Ramos (cell line): Measurements from ENCODE around the gene BATF3.
"Not testable (repeated sequence)": the region's sequence is repeated elsewhere in the genome, so short reads cannot be mapped to it uniquely, and the experiment has no call there.

Experiments
- in situ Hi-C: fragments of 300-500 bp; cut with MboI; formaldehyde crosslinking; loops from one replicate; pipeline ENCODE4 v1.14.3; 2022; ENCODE audit warnings: low sequenced_read_pairs; ENCODE audit not compliant: unreplicated experiment

BATF3 gene

DNA sequence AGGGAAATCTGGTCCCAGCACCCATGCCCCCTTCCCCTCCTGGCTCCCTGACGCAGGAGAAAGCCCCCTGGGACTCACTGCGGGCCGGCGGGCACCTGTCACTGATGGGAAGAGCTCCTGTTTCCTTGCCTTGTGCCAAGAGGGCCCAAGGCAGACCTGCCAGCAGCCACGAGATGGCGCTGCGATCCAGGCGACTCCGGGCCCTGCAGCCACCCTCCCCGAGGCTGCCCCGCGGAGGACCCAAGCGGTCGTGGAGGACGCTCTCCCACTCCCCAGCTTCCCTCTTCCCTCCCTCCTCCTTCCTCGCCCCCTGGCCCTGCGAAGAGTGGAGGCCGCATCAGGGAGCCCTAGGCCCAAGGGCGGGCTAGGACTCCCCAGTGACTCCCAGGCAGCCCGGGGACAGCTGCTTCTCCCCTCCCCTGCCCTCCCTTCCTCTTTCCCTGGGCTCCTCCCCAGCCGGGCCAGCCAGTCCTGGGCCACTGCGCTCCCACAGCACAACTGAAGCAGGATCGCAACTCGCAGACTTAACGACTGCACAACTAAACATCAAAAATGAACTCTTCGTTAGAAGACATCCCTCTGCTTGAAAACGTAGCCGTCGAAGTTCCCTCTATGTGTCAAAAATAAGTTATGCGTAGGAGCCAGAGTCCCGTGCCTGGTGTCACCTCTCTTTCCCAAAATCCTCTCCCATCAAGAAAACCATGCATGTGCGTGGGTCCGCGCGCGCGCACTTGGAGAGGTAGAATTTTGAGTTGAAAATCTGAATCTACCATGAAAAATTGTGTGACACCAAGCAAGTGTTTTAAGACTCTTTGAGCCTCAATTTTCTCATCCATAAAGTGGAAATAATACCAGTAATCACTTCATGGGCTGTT is 34.2 kb downstream of the BATF3 start:
- in situ Hi-C loops: loop anchor here (10.0 kb wide), 2 partner anchors 109 to 309 kb away; no protein-coding TSS in a partner anchor

DNA sequence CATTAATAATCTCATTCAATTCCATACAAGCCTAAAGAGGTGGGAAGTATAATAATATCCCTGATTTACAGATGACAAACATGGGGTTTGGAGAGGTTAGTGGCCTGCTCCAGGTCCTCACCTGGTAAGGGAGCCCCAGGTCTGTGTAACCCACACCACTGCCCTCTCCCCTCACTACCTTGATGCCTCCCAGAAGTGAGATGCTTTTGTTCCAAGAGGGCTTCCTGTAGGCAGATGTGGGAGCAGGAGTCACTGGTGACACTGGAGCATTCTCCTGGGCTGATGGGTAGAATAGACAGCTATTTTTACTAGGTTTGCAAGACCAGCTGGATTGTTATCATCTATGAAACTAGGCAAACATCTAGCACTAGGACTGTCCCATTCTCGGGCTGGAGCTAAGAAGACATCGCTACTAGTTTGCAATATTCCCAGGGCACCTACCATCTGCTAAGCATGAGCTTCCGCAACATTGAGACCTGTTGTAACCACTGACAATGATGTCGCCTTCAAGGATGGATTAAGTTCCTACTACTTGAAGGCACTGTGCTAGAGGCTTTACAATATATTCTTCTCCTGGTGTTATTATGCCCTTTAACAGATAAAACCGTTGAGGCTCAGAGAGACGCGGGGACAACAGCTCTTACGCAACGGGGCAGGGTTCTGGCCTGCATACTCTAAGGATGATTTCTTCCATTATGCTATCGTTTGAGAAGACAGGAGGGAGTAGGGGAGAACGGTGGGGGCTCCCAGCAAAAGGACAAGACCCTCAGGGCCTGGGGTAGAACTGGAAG is 35.0 kb downstream of the BATF3 start:
- in situ Hi-C loops: loop anchor here (10.0 kb wide), 2 partner anchors 110 to 310 kb away; no protein-coding TSS in a partner anchor

DNA sequence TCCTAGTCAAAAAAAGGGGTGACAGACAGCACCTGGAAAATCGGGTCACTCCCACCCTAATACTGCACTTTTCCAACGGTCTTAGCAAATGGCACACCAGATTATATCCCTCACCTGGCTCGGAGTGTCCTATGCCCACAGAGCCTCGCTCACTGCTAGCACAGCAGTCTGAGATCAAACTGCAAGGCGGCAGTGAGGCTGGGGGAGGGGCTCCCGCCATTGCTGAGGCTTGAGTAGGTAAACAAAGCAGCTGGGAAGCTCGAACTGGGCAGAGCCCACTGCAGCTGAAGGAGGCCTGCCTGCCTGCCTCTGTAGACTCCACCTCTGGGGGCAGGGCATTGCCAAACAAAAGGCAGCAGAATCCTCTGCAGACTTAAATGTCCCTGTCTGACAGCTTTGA is 41.4 kb downstream of the BATF3 start:
- in situ Hi-C loops: not testable (repeated sequence)

DNA sequence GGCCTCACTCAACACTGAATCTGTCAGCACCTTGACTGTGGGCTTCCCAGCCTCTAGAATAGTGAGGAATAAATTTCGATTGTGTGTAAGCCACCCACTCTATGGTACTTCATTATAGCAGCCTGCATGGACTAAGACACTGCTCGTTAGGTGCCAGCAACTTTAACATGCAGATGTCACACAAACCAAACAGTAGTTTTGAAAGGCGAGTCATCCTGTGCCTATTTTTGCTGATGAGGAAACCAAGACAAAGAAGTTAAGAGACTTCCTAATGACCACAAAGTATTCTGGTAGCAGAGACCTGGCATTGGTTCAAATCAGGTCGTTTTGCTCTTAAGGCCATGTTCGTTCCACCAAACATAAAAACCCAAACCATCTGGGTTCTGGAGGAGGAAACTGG is 42.9 kb downstream of the BATF3 start:
- in situ Hi-C loops: no loop called here

DNA sequence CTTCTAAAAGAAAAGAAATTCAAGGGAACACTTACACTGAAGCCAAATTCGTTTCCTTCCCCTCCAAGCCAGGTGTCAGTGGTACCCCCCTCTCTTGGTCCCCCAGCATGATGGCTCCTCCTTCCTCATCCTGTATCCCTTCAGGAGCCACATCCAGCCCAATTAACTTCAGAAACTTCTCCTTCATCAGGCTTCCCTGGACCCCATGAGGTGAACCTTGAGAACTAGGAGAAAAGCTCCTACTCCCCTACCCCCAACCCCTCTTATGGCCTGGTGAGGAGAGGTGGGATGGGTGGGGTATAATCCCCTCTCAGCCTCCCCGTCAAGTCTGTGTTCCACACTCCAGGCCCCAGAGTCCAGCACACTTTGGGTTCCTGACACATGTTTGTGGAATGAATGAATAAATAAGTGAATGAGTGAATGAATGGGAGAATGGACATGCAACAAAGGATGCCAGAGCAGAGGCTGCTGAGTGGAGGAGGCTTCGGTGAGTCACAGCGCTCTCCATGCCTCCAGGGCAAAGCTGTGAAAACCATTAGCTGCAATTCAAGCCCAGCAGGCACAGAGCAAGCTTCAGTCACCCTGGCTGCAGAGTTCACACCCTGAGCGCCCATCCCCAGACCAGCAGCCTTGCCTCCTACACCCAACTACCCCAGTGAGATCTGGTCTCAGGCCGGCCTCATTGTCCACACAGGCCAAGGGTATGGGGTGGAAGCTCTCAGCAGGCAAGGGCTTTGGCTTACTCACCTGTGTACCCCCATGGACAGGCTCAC is 43.8 kb downstream of the BATF3 start:
- in situ Hi-C loops: no loop called here

DNA sequence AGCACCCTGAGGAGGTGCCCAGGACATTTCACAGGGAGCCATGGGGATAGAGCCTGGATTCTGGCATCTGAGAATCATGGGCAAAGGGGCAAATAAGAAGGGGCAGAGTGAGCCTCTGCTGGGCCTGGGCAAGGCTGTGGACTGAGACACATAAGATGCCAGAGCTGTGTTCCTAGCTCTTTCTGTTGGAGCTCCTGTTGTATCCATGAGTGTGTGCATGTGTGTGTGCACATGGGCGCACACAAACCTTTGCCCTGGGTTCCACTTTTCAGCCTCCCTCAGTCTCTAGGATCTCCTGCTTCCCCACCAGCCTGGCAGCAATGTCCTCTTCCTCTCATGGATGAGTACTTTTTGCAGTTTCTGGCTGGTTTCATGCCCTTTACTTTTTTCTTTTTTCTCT is 47.0 kb downstream of the BATF3 start:
- in situ Hi-C loops: no loop called here

DNA sequence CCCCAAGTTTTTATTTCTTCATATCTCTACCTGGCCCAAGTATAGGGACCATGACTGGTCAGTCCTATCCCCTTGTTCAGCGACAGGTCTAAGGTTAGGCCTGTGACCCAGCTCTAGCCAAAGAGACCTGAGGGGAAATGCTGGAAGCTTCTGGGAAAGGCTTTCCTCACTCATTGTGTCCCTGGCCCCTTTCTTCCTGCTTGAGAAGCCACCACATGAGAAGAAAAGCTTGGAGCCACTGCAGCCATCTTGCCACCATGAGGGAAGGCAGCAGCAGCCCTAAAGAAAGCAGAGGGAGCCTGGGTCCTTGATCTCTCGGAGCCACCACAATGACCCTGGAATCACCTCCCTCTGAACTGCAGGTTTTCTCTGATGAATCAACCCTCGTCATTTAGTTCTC is 47.7 kb downstream of the BATF3 start:
- in situ Hi-C loops: no loop called here

DNA sequence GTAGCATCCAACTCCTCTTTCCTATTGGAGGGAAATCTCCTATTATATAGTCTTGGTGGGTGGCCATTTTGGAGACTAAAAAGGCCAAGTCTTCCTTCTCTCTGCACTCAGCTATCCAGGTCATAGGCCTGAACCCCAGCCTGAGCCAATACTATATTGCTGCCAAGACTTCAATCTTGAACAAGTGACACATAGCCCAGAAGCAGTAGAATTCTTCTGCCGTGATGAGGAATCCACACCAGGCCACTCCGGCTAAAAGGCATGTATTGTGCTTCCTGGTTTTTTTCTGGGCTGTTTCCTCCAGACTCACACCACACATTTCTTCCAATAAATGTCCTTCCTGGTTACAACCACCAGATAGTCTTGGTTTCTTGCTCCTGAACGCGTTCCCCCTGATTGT is 48.1 kb downstream of the BATF3 start:
- in situ Hi-C loops: no loop called here

DNA sequence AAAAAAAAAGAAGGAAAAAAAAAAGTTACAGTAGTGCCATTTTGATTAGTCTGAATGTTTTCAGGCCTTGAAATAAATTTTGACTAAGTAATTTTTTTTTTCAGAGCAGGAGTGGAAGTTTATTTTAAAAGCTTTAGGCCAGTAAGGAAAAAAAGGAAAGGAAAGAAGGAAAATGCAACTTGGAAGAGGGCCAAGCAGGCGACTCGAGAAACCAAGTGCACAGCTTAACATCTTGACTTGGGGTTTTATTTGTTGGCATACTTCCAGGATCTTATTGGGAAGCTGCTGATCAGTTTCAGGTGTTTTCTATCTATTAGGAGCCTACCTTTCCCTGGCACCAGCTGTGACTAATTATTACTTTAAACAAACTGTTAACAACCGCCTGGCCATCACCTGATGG is 49.4 kb downstream of the BATF3 start:
- in situ Hi-C loops: no loop called here

DNA sequence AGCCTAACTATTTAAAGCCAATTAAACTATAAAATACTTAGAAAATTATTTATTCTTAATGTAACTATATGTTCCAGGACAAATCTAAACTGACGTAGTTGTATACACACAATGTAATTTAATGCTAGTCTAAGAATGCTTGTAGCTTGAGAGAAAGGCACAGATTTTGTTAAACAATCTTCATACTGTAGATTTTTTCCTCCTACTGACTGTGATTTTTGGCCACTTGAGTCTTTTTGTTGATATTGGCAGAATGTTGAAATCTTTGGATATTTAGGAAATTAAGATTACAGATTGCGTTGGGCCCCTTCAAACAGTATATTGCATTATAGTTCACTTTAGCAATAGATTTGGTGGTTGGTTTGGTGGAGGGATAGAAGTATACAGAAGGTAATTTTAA is 50.6 kb downstream of the BATF3 start:
- in situ Hi-C loops: no loop called here

DNA sequence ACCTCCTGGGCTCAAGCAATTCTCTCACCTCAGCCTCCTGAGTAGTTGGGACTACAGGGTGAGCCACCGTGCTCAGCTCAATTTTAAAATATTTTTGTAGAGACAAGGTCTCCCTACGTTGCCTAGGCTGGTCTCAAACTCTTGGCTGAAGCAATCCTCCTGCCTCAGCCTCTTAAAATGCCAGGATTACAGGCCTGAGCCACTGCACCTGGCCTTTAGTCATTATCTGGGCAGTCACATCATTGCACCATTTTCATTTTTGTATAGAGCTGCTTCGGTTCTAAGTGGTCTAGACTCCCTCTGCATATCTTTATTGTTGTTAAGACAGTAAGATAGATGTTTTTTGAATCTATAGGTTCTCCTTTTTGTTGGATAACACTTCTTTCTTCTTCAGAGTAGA is 51.2 kb downstream of the BATF3 start:
- in situ Hi-C loops: no loop called here

DNA sequence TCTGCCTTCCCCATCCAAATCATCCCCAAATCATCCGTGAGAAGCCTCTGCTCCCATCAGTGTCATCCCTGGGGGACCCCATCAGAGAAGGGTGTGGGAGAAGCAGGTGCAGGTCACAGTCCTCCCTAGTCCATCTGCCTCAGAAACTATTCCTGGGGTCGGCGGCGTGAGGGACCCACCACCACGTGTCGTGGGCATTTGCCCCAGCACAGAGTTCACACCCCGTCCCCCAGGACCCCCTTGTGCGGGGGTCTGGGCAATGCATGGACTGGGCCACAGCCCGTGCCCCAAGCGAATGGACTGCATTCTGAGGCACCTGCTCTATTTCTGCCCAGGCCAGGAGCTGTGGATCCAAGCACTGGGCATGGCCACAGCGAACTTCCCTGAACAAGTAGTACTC is 52.6 kb downstream of the BATF3 start:
- in situ Hi-C loops: no loop called here

DNA sequence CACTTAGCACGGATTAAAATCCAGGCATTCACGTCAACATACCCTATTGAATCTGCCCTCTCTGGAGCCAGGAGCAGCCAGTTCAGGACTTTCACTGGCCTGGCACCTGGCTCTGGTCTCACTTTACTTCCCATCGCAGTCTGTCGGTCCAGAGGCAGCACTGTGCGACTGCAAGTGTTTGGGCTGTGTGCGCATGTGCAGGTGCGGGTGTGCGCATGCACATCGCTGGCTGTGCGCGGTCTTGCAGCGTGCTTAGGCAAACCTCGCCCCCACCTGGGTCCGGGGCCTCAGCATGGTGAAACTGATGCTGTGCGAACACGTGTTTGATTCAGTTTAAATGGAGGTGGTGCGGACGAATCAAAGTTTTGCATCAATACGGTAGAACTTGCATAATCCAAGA is 53.1 kb downstream of the BATF3 start:
- in situ Hi-C loops: no loop called here

DNA sequence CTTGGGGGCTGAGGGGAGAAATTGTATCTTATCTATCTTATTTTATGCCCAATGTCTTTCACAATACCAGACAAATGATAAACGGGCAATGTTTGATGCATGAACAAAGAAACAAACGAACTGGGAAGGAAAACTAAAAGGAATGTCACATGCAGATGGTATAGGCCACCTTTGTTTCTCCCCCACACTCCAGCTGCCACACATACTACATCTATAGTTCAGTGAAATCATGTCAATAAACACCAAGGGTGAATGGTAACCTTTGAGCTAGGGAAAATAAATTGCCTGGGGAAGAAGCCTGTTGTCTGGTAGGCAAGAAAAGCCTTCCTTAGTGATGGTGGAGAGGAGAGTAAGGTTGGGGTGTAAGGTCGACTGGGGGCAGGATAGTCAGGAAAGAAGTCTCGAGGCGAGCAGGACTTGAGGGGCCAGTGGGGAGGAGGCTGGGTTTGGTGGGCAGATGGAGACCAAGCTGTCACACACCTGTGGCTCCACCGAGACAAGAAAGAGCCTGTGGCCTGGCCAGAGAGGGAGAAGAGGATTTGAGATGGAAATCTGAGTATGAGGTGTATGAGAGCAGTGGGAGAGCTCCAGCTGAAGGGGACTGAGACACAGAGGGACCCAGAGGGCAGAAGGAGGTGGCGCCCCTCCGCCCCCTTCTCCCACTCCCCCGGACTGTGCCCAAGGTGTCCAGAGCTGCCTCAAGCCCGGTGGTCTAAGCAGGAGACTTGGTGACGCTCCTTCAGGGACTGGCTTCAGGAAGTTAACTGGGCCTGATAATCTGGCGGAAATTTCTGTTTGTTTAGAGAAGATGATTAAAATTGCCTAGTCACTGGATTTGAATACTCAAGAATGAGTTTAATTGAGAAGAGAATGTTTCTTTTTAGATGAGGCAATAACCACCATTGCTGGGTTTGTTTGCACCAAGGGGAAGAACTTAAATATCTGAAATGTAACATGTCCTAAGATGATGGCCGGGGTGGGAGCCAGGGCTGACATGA is 53.8 kb downstream of the BATF3 start:
- in situ Hi-C loops: no loop called here

DNA sequence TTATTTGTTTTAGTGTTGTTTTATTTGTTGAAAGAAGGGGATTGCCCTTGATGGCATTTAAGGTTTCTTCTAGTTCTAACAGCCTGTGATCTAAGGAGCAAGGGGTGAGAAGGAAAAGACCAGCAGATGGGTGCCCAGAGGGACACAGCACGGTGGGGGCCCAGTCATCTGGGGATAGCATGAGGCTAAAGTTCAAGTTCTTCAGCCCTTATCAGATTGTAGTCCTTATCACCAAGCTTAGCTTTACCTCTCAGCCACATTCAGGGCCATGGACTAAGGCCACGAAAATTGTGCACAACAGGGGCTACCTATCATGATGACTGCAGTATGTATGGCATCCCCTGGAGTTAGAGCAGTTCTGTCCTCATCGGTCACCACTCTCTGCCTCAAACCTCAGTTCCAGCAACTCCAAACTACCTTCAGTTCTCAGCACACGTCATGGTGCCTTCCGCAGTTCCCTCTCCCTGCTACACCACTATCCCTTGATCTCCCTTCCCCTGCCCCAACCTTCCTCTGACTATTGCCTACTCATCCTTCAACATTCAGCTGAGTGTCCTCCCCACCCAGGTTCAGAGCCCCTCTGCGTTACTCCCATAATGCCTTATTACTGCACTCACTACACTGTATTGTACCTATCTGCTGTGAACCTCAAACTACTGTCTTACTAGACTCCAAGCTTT is 54.6 kb downstream of the BATF3 start:
- in situ Hi-C loops: no loop called here

DNA sequence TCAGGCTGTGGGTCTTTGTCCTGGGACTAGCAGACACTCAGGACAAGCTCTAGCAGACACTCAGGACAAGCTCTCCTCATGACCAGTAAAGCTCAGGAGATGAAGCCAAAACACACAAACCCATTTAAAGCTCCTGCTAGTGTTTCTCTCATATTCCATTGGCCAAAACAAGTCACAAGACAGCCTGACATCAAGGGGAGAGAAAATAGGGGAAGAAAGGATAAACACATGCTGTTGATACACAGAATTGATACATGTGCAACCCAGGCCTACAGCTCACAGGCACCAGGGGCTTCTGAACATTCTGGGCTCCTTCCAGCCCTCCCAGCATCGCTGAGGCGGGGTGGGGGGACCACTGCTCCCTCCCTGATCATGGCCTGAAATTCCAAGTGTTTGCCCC is 55.8 kb downstream of the BATF3 start:
- in situ Hi-C loops: no loop called here

DNA sequence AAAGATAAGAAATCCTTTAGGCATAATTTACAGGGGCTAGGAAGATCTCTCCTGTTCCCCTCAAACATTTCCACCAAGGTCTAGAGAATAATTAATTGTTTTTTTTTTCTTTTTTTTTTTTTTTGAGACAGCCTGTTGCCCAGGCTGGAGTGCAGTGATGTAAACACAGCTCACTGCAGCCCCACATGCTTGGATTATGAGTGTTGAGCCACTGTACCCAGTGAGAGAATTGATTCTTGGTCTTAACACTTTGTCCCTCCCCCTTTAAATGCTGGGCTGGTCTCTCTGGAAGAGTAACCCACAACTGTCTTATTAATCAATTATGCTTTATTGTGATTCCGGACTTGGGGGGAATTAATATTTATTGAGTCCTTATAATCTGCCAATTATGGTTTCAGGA is 57.7 kb downstream of the BATF3 start:
- in situ Hi-C loops: no loop called here

DNA sequence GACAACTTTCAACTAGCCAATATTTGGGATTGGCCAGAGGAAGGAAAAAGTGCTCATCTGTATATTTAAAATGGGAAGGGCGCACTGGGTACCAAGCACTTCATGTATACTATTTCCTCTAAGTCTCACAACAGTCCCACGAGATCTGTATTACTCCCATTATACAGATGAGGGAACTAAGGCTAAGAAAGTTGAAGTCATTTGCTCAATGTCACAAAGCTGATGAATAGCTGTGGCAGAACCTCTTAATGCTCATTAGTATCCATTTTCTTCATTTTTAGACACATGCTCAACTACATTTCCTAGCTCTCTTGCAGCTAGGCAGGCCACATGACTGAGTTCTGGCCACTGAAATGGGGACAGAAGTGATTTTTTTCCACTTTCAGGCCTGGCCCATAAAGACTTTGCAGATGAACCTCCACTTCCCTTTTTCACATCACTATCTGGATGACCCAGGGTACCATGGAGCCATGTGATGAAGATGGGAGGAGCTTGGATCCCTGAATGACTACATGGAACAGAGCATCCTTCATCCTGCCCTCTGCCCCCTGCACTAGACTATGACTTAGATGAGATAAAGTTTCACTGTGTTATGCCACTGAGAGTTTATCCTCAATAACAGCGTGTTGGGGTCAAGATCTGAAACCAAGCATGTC is 59.3 kb downstream of the BATF3 start:
- in situ Hi-C loops: no loop called here
